HEK293 (cell line): Measurements from ENCODE around the gene NLGN1.

Experiments
- TF ChIP-seq, protein P1 (sequence below): fragments of 450-650 bp; formaldehyde crosslinking; IDR thresholded peaks from 2 replicates; pipeline ENCODE4 v1.5.1; 2016; ENCODE audit warnings: missing biosample characterization, missing genetic modification characterization
- TF ChIP-seq, protein P2 (sequence below): fragments of 450-650 bp; formaldehyde crosslinking; IDR thresholded peaks from 2 replicates; pipeline ENCODE4 v1.5.1; 2016; ENCODE audit warnings: missing biosample characterization, missing genetic modification characterization

DNA sequence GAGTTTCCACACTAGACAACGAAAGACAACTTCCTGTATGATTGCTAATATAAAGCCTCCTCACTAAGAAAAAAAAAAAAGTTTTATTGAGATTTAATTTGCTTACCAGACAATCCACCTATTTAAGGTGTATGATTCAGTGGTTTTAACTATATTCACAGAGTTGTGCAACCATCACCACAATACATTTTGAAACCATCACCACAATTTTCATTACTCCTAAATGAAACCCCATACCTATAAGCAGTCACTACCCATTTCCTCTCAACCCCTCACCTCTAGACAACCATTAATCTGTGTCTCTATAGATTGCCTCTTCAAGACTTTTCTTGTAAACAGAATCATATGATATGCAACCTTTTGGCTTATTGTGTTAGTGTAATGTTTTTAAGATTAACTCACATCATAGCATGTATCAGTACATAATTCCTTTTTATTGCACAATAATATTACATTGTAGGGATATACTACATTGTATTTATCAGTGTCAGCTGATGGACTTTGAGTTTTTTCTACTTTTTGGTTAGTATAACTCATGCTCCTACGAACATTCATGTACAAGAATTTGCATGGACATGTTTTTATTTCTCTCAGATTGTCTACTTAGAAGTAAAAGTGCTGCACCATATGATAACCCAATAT lies 339.7 kb downstream of the NLGN1 start:
- TF ChIP-seq, protein P1, sequence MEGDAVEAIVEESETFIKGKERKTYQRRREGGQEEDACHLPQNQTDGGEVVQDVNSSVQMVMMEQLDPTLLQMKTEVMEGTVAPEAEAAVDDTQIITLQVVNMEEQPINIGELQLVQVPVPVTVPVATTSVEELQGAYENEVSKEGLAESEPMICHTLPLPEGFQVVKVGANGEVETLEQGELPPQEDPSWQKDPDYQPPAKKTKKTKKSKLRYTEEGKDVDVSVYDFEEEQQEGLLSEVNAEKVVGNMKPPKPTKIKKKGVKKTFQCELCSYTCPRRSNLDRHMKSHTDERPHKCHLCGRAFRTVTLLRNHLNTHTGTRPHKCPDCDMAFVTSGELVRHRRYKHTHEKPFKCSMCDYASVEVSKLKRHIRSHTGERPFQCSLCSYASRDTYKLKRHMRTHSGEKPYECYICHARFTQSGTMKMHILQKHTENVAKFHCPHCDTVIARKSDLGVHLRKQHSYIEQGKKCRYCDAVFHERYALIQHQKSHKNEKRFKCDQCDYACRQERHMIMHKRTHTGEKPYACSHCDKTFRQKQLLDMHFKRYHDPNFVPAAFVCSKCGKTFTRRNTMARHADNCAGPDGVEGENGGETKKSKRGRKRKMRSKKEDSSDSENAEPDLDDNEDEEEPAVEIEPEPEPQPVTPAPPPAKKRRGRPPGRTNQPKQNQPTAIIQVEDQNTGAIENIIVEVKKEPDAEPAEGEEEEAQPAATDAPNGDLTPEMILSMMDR (tag by site-specific recombination) = no peak
- TF ChIP-seq, protein P2, sequence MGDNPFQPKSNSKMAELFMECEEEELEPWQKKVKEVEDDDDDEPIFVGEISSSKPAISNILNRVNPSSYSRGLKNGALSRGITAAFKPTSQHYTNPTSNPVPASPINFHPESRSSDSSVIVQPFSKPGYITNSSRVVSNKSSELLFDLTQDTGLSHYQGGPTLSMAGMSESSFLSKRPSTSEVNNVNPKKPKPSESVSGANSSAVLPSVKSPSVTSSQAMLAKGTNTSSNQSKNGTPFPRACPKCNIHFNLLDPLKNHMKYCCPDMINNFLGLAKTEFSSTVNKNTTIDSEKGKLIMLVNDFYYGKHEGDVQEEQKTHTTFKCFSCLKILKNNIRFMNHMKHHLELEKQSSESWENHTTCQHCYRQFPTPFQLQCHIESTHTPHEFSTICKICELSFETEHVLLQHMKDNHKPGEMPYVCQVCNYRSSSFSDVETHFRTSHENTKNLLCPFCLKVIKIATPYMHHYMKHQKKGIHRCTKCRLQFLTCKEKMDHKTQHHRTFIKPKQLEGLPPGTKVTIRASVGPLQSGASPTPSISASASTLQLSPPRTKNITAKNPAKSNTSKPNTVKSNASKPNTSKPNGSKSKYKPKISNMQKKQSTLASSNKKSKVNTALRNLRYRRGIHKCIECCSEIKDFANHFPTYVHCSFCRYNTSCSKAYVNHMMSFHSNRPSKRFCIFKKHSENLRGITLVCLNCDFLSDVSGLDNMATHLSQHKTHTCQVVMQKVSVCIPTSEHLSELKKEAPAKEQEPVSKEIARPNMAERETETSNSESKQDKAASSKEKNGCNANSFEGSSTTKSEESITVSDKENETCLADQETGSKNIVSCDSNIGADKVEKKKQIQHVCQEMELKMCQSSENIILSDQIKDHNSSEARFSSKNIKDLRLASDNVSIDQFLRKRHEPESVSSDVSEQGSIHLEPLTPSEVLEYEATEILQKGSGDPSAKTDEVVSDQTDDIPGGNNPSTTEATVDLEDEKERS (tag by site-specific recombination) = no peak
